Tibial nerve (tissue), 4 donors: Measurements from ENCODE around the gene GAB3. TPM values are rescaled to one million over a fixed set of nuclear protein-coding genes. Genes with fewer than 3 reads are reported as not detected.
A peak's percentile ranks its signal among the peaks of the same experiment; 100 is the strongest.

Experiments used
- DNase-seq, 2 donors: peaks; one replicate each; pipeline ENCODE4 v3.0.0-alpha.2; 2019; ENCODE audit warnings: low spot score in 2 of 2
- H3K27ac ChIP-seq, 4 donors: fragments of 200-600 bp; sonication (generic) in 3 of 4; one replicate each; pipeline ENCODE4 v1.5.1; 2017 to 2019; ENCODE audit warnings: mild to moderate bottlenecking in 1 of 4
- H3K27me3 ChIP-seq, 2 donors: fragments of 200-600 bp; sonication (generic) in 1 of 2; one replicate each; pipeline versions ENCODE4 v1.5.1 to v1.6.0; 2017 to 2019
- H3K36me3 ChIP-seq, 3 donors: fragments of 200-600 bp; sonication (generic); one replicate each; pipeline ENCODE4 v1.5.1; 2018 to 2019
- H3K4me1 ChIP-seq, 4 donors: fragments of 200-600 bp; sonication (generic) in 3 of 4; one replicate each; pipeline ENCODE4 v1.5.1; 2017 to 2019
- H3K4me3 ChIP-seq, 4 donors: fragments of 200-600 bp; sonication (generic) in 3 of 4; one replicate each; pipeline ENCODE4 v1.5.1; 2017 to 2019; ENCODE audit warnings: mild to moderate bottlenecking in 1 of 4, moderate library complexity in 1 of 4
- H3K9me3 ChIP-seq, 4 donors: fragments of 200-600 bp; sonication (generic) in 3 of 4; one replicate each; pipeline ENCODE4 v1.5.1; 2017 to 2019
- EP300 ChIP-seq, 2 donors: sonication (generic); formaldehyde crosslinking; IDR thresholded peaks; one replicate each; pipeline ENCODE4 v1.6.1; 2017; ENCODE audit warnings: antibody characterized with exemption in 2 of 2, mild to moderate bottlenecking in 1 of 2
- POLR2A ChIP-seq, 2 donors: fragments of 450-650 bp; IDR thresholded peaks; one replicate each; pipeline ENCODE4 v1.6.1; 2017; ENCODE audit warnings: antibody characterized with exemption in 2 of 2, mild to moderate bottlenecking in 2 of 2, moderate library complexity in 2 of 2
- WGBS, 2 donors: methylation state at CpG; one replicate each; pipeline ENCODE4 v1.1.5; 2018; 5-methylcytosine and 5-hydroxymethylcytosine counted together
- total RNA-seq, 4 donors: library from RNA; depleted of rRNA; stranded (reverse); fragments of >200 nt; gene quantifications; one replicate each; pipeline ENCODE4 v1.1.0, GENCODE V29; 2016
- TF ChIP-seq, protein P1 (sequence below), 5 experiments: fragments of 200-600 bp in 3 of 5; fragments of 450-650 bp in 2 of 5; sonication (generic) in 3 of 5; IDR thresholded peaks; one replicate each; pipeline ENCODE4 v1.5.1; 2016 to 2019; ENCODE audit warnings: antibody characterized with exemption in 5 of 5, mild to moderate bottlenecking in 3 of 5, moderate library complexity in 2 of 5

The GAB3 gene
- total RNA-seq, 4 donors from 2014 or later, result 5.1 to 7.5 (median 5.8) TPM

DNA sequence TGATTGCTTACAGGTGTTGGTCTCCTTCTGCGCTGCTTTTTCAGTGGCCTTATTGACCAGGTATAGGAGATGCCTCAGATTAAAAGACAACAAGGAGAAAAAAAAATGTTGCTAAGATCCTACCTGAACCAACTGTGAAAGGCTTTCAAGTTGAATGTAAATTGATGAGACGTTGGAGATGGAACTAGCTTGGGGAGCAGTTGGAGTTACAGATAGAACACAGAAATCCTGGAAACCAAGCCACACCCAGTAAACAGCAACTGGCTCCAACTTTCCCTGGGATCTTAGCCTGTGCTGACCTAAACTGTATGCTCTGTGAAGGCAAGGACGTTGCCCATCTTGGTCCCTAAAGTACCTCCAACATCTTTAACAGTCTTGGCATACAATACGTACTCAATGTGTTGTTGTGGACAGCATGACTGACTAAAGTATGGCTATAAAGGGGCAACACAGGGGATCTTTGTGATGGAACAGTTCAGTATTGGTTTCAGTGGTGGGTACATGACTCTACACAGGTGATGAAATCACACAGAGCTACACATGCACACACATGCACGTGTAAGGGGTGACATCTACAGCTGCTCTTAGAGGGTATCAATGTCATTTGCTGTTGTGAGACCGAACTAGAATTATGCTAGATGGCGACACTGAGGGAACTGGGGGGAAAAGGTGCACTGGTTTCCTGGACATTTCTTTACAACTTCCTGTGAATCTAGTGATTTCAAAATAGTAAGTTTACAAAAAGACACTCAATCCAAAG is 22.3 kb downstream of the GAB3 start:
- Histone ChIP-seq H3K9me3 (no peaks in the 10 kb centered on the region), H3K27ac (peak overlapping the region in 2 of 4 donors; percentile 64 to 76), H3K27me3 (no peaks in the 10 kb centered on the region), H3K4me3 (no peak overlapping the region), H3K4me1 (peaks cover 0 to 71% (median 29%) of the 10 kb centered on the region in 4 donors), H3K36me3 (no peaks in the 10 kb centered on the region)
- WGBS, 2 donors, result 72 to 75% methylated on average over 7 of the region's 7 CpGs
- TF ChIP-seq POLR2A (IDR thresholded peaks at IDR 0.05) (no peak), EP300 (IDR thresholded peaks at IDR 0.05) (no peak)
- TF ChIP-seq, protein P1, sequence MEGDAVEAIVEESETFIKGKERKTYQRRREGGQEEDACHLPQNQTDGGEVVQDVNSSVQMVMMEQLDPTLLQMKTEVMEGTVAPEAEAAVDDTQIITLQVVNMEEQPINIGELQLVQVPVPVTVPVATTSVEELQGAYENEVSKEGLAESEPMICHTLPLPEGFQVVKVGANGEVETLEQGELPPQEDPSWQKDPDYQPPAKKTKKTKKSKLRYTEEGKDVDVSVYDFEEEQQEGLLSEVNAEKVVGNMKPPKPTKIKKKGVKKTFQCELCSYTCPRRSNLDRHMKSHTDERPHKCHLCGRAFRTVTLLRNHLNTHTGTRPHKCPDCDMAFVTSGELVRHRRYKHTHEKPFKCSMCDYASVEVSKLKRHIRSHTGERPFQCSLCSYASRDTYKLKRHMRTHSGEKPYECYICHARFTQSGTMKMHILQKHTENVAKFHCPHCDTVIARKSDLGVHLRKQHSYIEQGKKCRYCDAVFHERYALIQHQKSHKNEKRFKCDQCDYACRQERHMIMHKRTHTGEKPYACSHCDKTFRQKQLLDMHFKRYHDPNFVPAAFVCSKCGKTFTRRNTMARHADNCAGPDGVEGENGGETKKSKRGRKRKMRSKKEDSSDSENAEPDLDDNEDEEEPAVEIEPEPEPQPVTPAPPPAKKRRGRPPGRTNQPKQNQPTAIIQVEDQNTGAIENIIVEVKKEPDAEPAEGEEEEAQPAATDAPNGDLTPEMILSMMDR (IDR thresholded peaks at IDR 0.05), result no peak
- no peak for DNase-seq

DNA sequence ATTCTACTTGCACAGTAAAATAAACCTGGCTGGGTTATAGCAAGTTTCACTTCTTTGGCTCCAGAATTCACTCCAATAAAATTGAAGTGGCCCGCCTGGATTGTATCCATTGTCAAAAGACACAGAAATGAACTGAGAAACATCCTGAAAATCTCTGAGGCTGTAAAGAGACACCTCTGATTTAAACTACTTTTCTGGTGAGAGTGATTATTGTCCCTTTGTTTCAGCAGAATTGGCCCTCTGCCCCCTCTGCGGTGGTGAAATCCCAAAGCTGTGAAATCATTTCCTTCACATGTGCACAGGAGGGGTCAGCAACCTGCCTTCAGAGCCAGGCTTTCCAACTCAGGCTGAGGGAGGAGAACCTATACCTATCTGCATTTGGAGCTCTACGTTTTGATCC is 23.0 kb downstream of the GAB3 start:
- H3K4me1 ChIP-seq, result peaks cover 0 to 63% (median 28%) of the 10 kb centered on the region in 4 donors

DNA sequence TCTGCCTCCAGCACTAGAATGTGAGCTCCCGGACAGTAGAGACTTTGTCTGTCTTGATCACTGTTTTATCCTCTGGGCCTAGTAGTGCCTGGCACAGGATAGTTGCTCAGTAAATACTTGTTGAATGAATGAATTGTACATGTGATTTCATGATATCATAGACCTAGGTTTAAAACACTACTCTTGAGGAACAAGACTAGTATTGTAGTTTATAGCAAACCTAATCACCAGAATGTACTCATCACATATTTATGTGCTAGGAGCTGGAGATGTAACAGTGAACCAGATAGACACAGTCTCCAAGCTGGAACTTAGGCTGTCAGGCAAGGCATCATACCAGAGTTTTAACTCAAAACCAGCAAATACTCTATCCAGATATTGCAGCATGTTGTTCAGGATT is 23.5 kb downstream of the GAB3 start:
- Histone ChIP-seq H3K4me3 (no peak overlapping the region), H3K36me3 (no peaks in the 10 kb centered on the region), H3K9me3 (no peaks in the 10 kb centered on the region), H3K4me1 (peaks cover 0 to 59% (median 25%) of the 10 kb centered on the region in 4 donors), H3K27ac (peak overlapping the region in 2 of 4 donors; percentile 64 to 76), H3K27me3 (no peaks in the 10 kb centered on the region)
- WGBS, 2 donors, result 64 to 92% methylated on average over 1 of the region's 1 CpG
- no peak for DNase-seq
- TF ChIP-seq POLR2A (IDR thresholded peaks at IDR 0.05) (no peak), EP300 (IDR thresholded peaks at IDR 0.05) (no peak)
- TF ChIP-seq, protein P1 (IDR thresholded peaks at IDR 0.05), result no peak

More for the DNA sequence above, 23.0 kb downstream of the GAB3 start:
- DNase-seq, result peak; percentile 33 to 52
- peak overlapping the region in 2 of 4 donors; percentile 64 to 76 for H3K27ac ChIP-seq
- no peak overlapping the region for H3K4me3 ChIP-seq
- H3K36me3 ChIP-seq, result no peaks in the 10 kb centered on the region
- 46 to 49% methylated on average over 3 of the region's 3 CpGs for WGBS, 2 donors
- H3K9me3 ChIP-seq, result no peaks in the 10 kb centered on the region
- H3K27me3 ChIP-seq, result no peaks in the 10 kb centered on the region
- TF ChIP-seq, protein P1 (IDR thresholded peaks at IDR 0.05), result no peak
- peak in 1 of 2 donors; percentile 42 for TF ChIP-seq EP300 (IDR thresholded peaks at IDR 0.05)

DNA sequence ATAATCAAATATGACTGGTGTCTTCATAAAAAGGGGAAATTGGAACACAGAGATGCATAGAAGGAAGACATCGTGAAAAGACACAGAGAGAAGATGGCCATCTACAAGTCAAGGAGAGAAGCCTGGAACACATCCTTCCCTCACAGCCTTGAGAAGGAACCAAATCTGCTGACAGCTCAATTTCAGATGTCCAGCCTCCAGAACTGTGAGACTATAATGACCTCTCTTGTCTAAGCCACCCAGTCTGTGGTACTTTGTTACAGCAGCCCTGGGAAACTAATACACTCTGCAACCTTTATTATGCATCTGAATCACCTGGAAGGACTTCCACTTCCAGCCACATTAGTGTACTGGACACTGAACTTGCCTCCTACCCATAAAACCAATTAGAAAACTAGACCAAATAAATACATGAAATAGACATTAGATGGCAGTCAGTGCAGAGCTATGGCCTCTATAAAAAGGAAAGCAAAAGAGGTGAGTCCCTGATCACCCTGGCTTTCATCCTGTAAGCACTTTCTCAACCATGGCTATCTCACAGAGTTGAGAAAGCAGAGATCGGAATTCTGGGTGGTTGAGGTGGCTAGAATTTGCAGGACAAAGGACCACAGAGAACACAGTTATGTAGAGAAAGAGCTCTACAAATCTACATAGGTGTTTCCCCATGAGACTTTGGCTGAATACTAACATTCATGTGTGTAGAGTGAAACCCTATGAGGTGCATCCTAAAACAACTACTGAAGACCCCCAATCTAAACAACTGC is 25.7 kb downstream of the GAB3 start:
- Histone ChIP-seq H3K9me3 (no peaks in the 10 kb centered on the region), H3K4me3 (no peak overlapping the region), H3K36me3 (no peaks in the 10 kb centered on the region), H3K4me1 (peaks cover 0 to 36% (median 13%) of the 10 kb centered on the region in 4 donors), H3K27ac (no peak overlapping the region), H3K27me3 (no peaks in the 10 kb centered on the region)
- TF ChIP-seq POLR2A (IDR thresholded peaks at IDR 0.05) (no peak), EP300 (IDR thresholded peaks at IDR 0.05) (no peak)
- TF ChIP-seq, protein P1 (IDR thresholded peaks at IDR 0.05), result no peak
- WGBS, 2 donors, result 81 to 88% methylated on average over 2 of the region's 2 CpGs
- DNase-seq, result no peak

DNA sequence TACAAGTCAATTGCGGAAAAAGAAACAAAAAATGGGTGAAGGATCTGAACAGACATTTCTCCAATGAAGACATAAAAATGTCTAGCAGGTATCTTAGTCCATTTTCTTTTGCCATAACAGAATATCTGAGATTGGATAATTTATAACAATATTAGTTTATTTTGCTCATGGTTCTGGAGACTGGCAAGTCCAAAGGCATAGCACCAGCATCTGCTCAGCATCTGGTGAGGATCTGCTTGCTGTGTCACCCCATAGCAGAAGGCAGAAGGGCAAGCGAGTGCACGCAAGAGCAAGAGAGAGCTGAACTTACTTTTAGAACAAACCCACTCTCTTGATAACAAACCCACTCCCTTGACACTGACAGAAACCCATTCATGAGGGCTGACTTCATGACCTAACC is 29.7 kb downstream of the GAB3 start:
- Histone ChIP-seq H3K27me3 (no peaks in the 10 kb centered on the region), H3K9me3 (no peaks in the 10 kb centered on the region), H3K27ac (no peak overlapping the region), H3K4me3 (no peak overlapping the region), H3K4me1 (no peaks in the 10 kb centered on the region), H3K36me3 (no peaks in the 10 kb centered on the region)
- DNase-seq, result no peak
- no peak for TF ChIP-seq EP300 (IDR thresholded peaks at IDR 0.05)
- TF ChIP-seq, protein P1 (IDR thresholded peaks at IDR 0.05), result no peak
- no peak for TF ChIP-seq POLR2A (IDR thresholded peaks at IDR 0.05)
- WGBS, 2 donors, result 91 to 93% methylated on average over 3 of the region's 3 CpGs
